GM13976 (cell line): ENCODE measurements around the gene ANKRD23.

Experiments
- DNase-seq: peaks from one replicate; pipeline ENCODE4 v3.0.0; 2012; ENCODE audit warnings: low spot score
- CTCF ChIP-seq: IDR thresholded peaks from 2 replicates; pipeline ENCODE4 v1.5.1; 2012; ENCODE audit warnings: borderline replicate concordance, mild to moderate bottlenecking; ENCODE audit not compliant: insufficient read depth; ENCODE audit errors: extremely low read depth, missing control alignments, control extremely low read depth
- in situ Hi-C: fragments of 300-500 bp; cut with MboI; formaldehyde crosslinking; loops from one replicate; pipeline ENCODE4 v1.12.0; 2022; ENCODE audit warnings: low sequenced_read_pairs, mixed read lengths, inconsistent platforms; ENCODE audit not compliant: unreplicated experiment

Gene ANKRD23

GRCh38 chr2:96881349-96882195 lies 37.8 kb upstream of the ANKRD23 start:
- no peak for TF ChIP-seq CTCF
- in situ Hi-C loops: no loop called here
- no peak for DNase-seq

- DNase-seq: no peak
- TF ChIP-seq CTCF: no peak
- in situ Hi-C loops: no loop called here
Measured at GRCh38 chr2:96880891-96881273, 37.1 kb upstream of the ANKRD23 start.

GRCh38 chr2:96879545-96880040 lies 35.8 kb upstream of the ANKRD23 start:
- TF ChIP-seq CTCF: no peak
- in situ Hi-C loops: no loop called here
- DNase-seq: no peak

GRCh38 chr2:96878796-96879544 lies 35.1 kb upstream of the ANKRD23 start:
- DNase-seq: no peak
- in situ Hi-C loops: no loop called here
- no peak for TF ChIP-seq CTCF

GRCh38 chr2:96878171-96878570 lies 34.4 kb upstream of the ANKRD23 start:
- no peak for DNase-seq
- no peak for TF ChIP-seq CTCF
- in situ Hi-C loops: no loop called here

GRCh38 chr2:96877631-96878092 lies 33.8 kb upstream of the ANKRD23 start:
- in situ Hi-C loops: no loop called here
- DNase-seq: no peak
- no peak for TF ChIP-seq CTCF
